Activated T-helper 17 cell treated with anti-CD3 and anti-CD28 coated beads, Interleukin-2, amount 50 U/mL, for 72 hours (primary cell): ENCODE results near the gene PRKCA. TPM values are rescaled to one million over a fixed set of nuclear protein-coding genes. Genes with fewer than 3 reads are reported as not detected.

Experiments
- ATAC-seq: fragments of 150-1000 bp; cut with Tn5 transposase; replicated peaks from 2 replicates; pipeline ENCODE4 v1.10.0; 2021; ENCODE audit warnings: mild to moderate bottlenecking, moderate library complexity
- H3K27ac Mint-ChIP-seq: one replicate; pipeline ENCODE4 v1.8.0; 2022; ENCODE audit warnings: mixed read lengths
- H3K27me3 Mint-ChIP-seq: one replicate; pipeline ENCODE4 v1.8.0; 2022; ENCODE audit warnings: mixed read lengths
- H3K36me3 Mint-ChIP-seq: one replicate; pipeline ENCODE4 v1.8.0; 2022; ENCODE audit warnings: low read depth, mild to moderate bottlenecking, mixed read lengths
- H3K4me1 Mint-ChIP-seq: one replicate; pipeline ENCODE4 v1.8.0; 2022; ENCODE audit warnings: mixed read lengths
- H3K4me3 Mint-ChIP-seq: one replicate; pipeline ENCODE4 v1.8.0; 2022; ENCODE audit warnings: mild to moderate bottlenecking, mixed read lengths
- H3K9me3 Mint-ChIP-seq: one replicate; pipeline ENCODE4 v1.8.0; 2022; ENCODE audit warnings: mixed read lengths
- total RNA-seq, 2 donors: library from RNA; stranded (reverse); gene quantifications; one replicate each; pipeline ENCODE4 v1.2.3, GENCODE V29; 2022

The PRKCA gene
- total RNA-seq, 2 donors from 2014 or later = 58.2 to 86.0 TPM

DNA sequence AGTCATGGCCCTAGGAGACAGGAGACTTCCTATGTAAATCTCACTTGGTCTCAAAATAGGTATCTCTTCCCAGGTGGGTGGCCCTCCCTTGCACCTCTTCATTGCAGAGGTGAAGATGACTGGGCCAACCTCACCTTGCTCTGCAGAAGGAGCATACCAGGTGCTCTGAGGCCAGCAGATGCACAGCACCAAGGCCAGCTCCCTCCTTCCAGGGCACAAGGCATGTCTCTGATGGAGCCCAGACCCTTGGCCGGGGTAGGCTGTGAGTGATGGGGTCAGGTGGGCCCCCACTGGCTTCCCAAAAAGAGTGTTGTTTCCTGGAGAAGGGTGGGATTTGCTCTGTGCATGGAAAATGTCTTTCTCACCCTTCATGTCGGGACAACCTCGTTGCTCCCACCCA lies 545.3 kb downstream of the PRKCA start:
- ATAC-seq = no peak
- Mint-ChIP-seq H3K4me3 (no peak overlapping the region), H3K27me3 (peaks cover 11% of the 10 kb centered on the region), H3K4me1 (no peaks in the 10 kb centered on the region), H3K27ac (no peak overlapping the region), H3K9me3 (peaks cover 3% of the 10 kb centered on the region), H3K36me3 (no peaks in the 10 kb centered on the region)

DNA sequence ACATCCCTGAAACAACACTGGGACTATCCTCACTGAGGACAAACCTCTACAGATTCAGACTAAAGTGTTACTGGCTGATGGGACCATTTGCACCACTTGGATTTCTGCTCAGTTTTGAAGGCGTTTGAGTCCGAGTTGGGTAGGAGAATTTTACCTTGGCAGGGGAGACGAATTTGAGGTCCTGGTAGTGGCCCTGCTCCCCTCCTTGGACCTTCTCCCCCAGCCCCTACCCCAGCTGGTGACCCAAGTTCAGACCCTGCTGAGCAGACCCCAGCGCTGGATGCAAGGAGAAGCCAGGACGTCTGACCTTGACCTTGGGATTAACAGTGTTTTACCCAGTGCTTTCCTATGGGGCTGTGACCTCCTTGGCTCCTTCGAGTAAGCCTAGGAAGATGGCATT lies 546.1 kb downstream of the PRKCA start:
- ATAC-seq = no peak
- Mint-ChIP-seq H3K9me3 (peaks cover 3% of the 10 kb centered on the region), H3K4me1 (no peaks in the 10 kb centered on the region), H3K27me3 (peaks cover 11% of the 10 kb centered on the region), H3K27ac (no peak overlapping the region), H3K4me3 (no peak overlapping the region), H3K36me3 (no peaks in the 10 kb centered on the region)

DNA sequence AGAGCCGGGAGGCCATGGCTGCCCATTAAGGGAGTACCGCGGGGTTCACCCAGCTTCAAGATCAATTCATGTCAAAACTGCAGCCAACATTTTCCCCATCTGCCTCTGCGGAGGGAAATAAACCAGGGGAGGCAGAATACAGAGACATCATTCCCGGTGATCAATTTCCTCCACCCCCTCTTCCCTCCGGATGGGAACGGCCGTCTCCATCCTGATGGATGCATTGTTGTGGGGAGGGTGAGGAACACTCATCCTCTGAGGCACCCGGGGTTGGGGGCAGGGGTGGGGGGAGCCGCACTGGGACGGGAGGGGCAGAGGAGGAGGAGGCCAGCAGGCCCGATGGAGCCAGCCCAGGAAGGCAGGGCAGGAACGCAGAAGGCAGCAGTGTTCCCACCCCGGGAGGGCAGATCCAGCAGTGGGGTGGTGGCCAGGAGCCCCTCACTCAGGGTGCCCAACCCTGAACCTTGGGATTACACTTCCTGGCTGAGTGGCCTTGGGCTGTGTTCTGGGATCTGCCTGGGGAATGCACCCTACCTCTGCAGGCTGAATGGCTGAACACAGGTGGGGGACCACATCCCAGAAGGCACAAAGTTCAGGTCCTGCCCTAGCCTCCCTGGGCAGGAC lies 546.7 kb downstream of the PRKCA start:
- Mint-ChIP-seq H3K36me3 (no peaks in the 10 kb centered on the region), H3K4me1 (no peaks in the 10 kb centered on the region), H3K27ac (no peak overlapping the region), H3K4me3 (no peak overlapping the region), H3K9me3 (peaks cover 3% of the 10 kb centered on the region), H3K27me3 (peaks cover 11% of the 10 kb centered on the region)
- no peak for ATAC-seq

DNA sequence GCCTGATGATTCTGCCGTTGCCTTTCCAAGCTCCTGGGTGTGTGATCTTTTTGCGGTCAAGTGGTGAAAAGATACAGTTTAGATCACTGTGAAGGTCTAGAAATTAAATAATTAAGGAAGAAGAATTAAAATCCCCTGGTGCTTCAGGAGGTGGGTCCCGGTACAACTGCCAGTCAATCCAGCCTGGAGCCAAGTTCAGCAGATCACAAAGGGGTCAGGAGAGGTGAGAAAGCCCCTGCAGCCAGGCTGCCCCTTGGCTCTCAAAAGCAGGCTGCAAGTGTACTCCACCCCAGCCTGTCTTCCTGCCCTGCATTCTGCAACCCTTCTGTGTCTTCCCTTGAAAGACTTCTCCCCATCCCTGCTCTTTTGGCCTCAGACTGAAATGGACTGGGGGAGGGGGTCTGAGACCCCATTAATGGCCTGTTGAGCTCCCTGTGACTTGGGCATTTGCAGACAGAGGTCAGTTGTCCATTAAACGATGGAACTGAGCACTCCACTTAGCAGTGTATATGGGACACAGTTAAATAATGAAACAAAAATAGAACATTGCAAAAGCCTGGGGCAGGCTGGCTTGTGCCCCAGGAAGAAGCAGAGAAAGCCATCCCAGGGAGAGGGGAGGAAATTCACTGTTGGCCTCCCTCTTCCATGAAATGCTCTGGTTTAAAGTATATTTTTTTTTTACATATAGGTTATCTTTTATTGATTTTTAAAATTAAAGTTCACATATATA lies 547.6 kb downstream of the PRKCA start:
- Mint-ChIP-seq H3K36me3 (no peaks in the 10 kb centered on the region), H3K27ac (no peak overlapping the region), H3K4me1 (no peaks in the 10 kb centered on the region), H3K27me3 (peaks cover 8% of the 10 kb centered on the region), H3K9me3 (peaks cover 3% of the 10 kb centered on the region), H3K4me3 (no peak overlapping the region)
- no peak for ATAC-seq

DNA sequence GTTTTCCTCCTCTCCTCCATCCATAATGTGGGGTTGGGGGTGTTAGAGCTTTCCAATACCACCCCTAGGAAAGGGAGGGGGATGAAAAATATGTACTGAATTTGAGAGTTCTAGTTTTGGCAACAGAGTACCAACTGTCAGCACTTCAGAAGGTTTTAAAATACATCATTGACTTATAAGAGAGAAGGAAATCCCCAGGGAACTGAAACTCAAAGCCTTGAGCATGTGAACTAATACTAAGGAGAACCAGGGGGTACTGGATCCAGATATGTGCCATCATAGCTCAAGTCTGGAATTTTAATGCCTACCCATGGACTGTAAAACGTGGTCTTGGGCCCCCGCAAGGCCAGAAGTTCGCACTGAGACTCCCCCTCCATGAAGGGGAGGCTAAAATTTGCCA lies 548.3 kb downstream of the PRKCA start:
- peaks cover 3% of the 10 kb centered on the region for H3K9me3 Mint-ChIP-seq
- H3K27me3 Mint-ChIP-seq = peaks cover 4% of the 10 kb centered on the region
- H3K27ac Mint-ChIP-seq = no peak overlapping the region
- no peaks in the 10 kb centered on the region for H3K4me1 Mint-ChIP-seq
- no peaks in the 10 kb centered on the region for H3K36me3 Mint-ChIP-seq
- no peak for ATAC-seq
- no peak overlapping the region for H3K4me3 Mint-ChIP-seq

DNA sequence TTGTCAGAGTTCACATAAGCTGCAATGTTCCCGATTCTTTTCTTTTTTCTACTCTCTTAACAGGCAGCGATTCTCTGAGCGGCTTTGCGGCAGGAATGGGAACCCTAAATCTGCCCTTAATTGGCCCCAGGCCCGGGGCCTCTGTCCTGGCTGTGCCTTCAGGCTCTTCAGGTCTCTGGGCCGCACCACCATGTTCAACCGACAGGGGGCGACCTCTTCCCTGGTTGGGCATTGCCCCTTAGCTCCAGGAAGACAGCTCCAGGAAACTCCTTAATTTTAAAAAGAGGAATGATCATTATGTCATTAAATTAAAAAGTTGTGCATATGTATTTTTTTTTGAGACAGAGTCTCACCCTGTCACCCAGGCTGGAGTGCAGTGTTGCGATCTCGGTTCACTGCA lies 552.8 kb downstream of the PRKCA start:
- Mint-ChIP-seq H3K9me3 (no peaks in the 10 kb centered on the region), H3K4me3 (no peak overlapping the region), H3K4me1 (no peaks in the 10 kb centered on the region), H3K27me3 (peaks cover 6% of the 10 kb centered on the region), H3K36me3 (no peaks in the 10 kb centered on the region), H3K27ac (no peak overlapping the region)
- no peak for ATAC-seq

DNA sequence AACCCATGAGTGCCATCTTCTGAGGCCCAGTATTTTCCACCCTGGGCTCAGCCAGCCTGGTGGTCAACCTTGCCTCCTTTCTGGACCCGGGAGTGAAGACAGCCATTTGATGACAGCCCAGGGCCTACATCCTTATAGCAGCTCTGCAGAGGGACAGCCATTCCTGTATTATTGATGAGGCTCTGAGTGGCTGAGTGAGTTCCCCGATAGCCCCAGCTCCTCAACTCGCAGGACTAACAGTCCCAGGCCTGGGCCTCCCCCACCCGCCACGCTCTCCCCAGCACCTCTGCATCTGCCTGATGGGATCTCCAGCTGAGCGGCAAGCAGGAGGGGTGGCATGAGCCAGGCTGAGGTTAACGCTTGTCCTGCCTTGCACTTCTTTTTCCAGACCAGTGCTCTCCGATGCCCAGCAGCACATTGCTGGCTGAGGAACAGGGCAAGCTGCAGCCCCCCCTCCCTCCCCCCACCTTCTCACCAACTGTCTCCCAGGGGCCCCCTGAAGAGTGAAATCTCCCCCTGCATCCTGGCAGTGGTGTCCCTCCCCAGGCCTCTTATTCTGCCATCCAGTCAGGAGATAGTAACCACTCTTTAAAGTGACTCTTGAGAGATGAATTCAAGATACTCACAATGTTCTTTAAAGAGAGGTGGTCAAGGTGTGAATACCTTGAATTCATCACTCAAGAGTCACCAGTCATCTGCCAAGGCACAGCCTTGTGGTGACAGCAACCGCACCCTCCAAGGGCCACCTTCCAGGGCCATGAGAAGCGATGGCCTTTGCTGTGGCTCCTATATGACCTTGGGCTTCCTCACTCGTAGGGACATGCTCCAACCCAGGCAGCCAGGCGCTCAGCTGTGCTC lies 556.0 kb downstream of the PRKCA start:
- Mint-ChIP-seq H3K9me3 (peaks cover under 1% of the 10 kb centered on the region), H3K27me3 (peaks cover 6% of the 10 kb centered on the region), H3K27ac (no peak overlapping the region), H3K4me3 (no peak overlapping the region), H3K36me3 (no peaks in the 10 kb centered on the region), H3K4me1 (no peaks in the 10 kb centered on the region)
- no peak for ATAC-seq

DNA sequence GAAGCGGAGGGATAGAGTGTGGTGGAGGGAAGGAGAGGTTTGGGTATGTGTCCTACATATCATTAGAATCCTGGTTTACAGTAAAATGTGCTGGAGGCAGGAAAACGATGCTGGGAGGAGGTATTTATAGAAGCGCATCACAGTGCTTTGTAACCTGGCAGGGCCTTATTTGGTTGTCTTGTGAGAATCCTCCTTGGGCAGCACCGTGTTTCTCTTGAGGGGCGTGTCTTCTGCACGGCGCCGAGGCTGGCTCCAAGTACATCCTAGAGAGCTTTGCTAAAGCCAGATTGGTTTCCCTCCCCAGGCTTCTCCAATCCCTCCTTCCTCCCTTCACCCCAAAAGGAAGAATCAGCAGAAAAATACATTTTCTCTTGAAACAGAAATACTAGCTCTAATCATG lies 556.9 kb downstream of the PRKCA start:
- no peak overlapping the region for H3K4me3 Mint-ChIP-seq
- no peaks in the 10 kb centered on the region for H3K36me3 Mint-ChIP-seq
- H3K9me3 Mint-ChIP-seq = peaks cover 4% of the 10 kb centered on the region
- no peaks in the 10 kb centered on the region for H3K4me1 Mint-ChIP-seq
- H3K27ac Mint-ChIP-seq = no peak overlapping the region
- no peak for ATAC-seq
- peaks cover 10% of the 10 kb centered on the region for H3K27me3 Mint-ChIP-seq

DNA sequence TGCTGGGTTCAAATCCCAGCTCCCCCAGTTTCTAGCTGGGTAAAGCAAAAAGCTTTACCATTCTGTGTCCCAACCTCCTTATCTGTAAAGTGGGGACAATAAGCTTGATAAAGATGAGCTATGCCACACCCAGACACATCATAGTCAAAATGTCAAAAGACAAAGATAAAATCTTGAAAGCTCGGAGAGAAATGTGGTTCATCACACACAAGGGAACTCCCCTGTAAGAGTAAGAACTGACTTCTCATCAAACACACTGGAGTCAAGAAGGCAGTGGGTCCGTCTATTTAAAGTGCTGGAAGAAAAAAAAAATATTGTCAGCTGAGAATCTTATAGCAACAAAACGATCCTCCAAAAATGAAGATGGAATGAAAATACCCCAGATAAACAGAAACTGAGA lies 557.8 kb downstream of the PRKCA start:
- Mint-ChIP-seq H3K27ac (no peak overlapping the region), H3K9me3 (peaks cover 6% of the 10 kb centered on the region), H3K4me3 (no peak overlapping the region), H3K4me1 (no peaks in the 10 kb centered on the region), H3K27me3 (peaks cover 10% of the 10 kb centered on the region), H3K36me3 (no peaks in the 10 kb centered on the region)
- peak; percentile 49 for ATAC-seq

Other genes starting within 250 kb of the PRKCA start
- 1 to 10 TPM; 3.4 to 8.1 TPM for gene CEP112, start 110.5 kb upstream of the PRKCA start, total RNA-seq
- gene APOH, start 73.2 kb upstream of the PRKCA start, total RNA-seq = not detected